Measurements from ENCODE around the gene GAR1. TPM values are rescaled to one million over a fixed set of nuclear protein-coding genes. Genes with fewer than 3 reads are reported as not detected.

Gene GAR1
- total RNA-seq, 3 donors from 2014 or later = 6.1 to 7.9 (median 7.9) TPM

DNA sequence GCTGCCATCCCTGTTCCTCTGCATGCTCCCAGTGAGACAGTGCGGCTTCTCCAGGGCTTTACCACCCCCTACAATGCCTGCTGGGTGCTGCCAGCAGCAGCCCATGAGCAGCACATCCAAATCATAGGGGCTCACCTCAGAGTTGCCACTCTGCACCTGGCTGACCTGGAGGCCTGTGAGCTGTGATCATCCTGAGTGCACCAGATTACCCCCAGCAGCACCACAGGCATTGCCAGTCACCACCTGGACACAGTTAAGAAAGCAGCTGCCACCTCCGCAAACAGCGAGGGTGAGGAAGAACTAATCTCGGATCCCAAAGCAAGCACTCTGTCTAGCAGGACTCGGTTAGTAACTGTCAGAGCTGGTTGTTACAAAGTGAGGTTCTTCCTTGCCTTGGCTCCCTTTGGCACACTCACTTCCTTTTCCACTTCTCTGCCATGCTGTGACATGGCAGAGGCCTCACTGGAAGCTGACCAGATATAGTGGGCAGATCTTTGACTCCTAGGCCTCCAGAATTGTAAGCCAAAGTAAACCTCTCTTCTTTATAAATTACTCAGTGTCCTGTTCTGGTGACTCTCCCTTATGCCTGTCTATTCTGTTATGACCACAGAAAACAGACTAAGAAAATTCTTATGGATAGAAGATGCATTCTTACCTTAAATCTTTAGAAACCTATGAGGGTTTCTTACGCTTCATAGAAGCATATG, 57.5 kb downstream of the GAR1 start:
- Histone ChIP-seq H3K27ac (no peak overlapping the region), H3K4me1 (no peaks in the 10 kb centered on the region), H3K9me3 (no peaks in the 10 kb centered on the region), H3K27me3 (no peaks in the 10 kb centered on the region), H3K4me3 (no peak overlapping the region), H3K36me3 (no peaks in the 10 kb centered on the region)
- no peak for TF ChIP-seq POLR2AphosphoS5 (IDR thresholded peaks at IDR 0.05)
- TF ChIP-seq CTCF (IDR thresholded peaks at IDR 0.05) = no peak
- no peak for TF ChIP-seq POLR2A (IDR thresholded peaks at IDR 0.05)
- DNase-seq (ENCODE audit: low spot score in 2 of 2) = no peak
- intact Hi-C loops (cut with DNase I; ENCODE audit: low total_unique reads) = no loop called here

DNA sequence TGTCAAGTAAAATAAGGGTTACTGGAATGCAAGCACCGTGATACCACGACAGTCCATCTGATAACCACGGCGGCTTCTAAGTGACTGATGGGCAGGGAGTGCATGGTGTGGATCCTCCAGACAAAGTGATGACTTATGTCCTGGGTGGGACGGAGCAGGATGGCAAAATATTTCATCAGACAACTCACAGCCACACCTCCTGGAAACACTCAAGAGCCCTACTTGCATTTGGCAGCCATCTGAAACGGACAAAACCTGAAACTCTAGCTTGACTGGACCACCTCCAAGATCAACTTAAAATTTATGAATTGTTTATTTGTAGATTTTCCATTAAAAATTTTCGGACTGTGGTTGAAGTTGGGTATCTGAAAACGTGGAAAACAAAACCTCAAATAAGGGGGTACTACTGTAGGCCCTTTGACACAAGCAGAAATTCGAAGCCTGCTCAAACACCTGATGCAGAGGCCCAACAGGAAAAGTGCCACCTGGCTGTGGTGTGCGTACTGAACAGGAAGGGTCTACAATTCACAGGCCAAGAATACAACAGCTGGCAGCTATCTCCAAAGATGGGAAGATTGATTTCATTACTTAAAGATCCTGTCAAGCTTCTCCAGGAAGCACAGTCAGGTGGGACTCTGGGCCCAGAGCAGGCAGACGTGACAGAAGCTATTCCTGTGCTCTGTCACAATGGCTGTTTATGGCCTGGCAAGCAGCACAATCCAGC, 58.4 kb downstream of the GAR1 start:
- intact Hi-C loops (cut with DNase I; ENCODE audit: low total_unique reads) = no loop called here
- Histone ChIP-seq H3K4me1 (no peaks in the 10 kb centered on the region), H3K36me3 (no peaks in the 10 kb centered on the region), H3K27ac (peak overlapping the region in 1 of 2 donors; percentile 38), H3K4me3 (no peak overlapping the region), H3K9me3 (no peaks in the 10 kb centered on the region), H3K27me3 (no peaks in the 10 kb centered on the region)
- TF ChIP-seq POLR2A (IDR thresholded peaks at IDR 0.05) (no peak), CTCF (IDR thresholded peaks at IDR 0.05) (no peak), POLR2AphosphoS5 (IDR thresholded peaks at IDR 0.05) (no peak)
- no peak for DNase-seq (ENCODE audit: low spot score in 2 of 2)

Other genes starting within 250 kb of the GAR1 start
- gene CASP6, start 112.3 kb upstream of the GAR1 start, total RNA-seq = 10 to 100 TPM; 18.6 to 39.1 (median 24.9) TPM
- gene PLA2G12A, start 85.7 kb upstream of the GAR1 start, total RNA-seq = 10 to 100 TPM; 23.3 to 24.6 (median 23.7) TPM
- gene CFI, start 13.8 kb upstream of the GAR1 start, total RNA-seq = 10 to 100 TPM; 15.8 to 56.5 (median 32.1) TPM
- under 1 TPM in 2 of 3 donors, not detected in 1; 0.66 to 0.73 TPM for gene RRH, start 12.2 kb downstream of the GAR1 start, total RNA-seq
- under 1 TPM; 0.16 to 0.66 (median 0.59) TPM for gene LRIT3, start 32.3 kb downstream of the GAR1 start, total RNA-seq
- gene EGF, start 97.1 kb downstream of the GAR1 start, total RNA-seq = 10 to 100 TPM in 2 of 3 donors, not detected in 1; 12.5 to 15.5 TPM